ENCODE results near the gene RBM20. TPM values are rescaled to one million over a fixed set of nuclear protein-coding genes. Genes with fewer than 3 reads are reported as not detected.

The RBM20 gene
- total and polyA plus RNA-seq, 5 donors, result 34.3 to 92.0 (median 66.6) TPM

- peak; percentile 78 to 81 for ATAC-seq
- no peaks in the 10 kb centered on the region for H3K9me3 ChIP-seq (ENCODE audit: control insufficient read depth, low read length)
- H3K27ac ChIP-seq (ENCODE audit: low read length), result peak overlapping the region; percentile 56
- whole genome bisulfite sequencing, result 35% methylated on average over 6 of the region's 6 CpGs
- peaks cover 15% of the 10 kb centered on the region for H3K4me1 ChIP-seq (ENCODE audit: control insufficient read depth, insufficient read depth, low read length)
- peak; percentile 52 to 85 (median 79) for DNase-seq
- H3K4me3 ChIP-seq (ENCODE audit: low read length), result no peak overlapping the region
- no peaks in the 10 kb centered on the region for H3K27me3 ChIP-seq (ENCODE audit: control insufficient read depth, insufficient read depth)
- intact Hi-C loops (cut with DNase I), result loop anchor here in 2 of 4 donors (5.0 to 10.0 kb wide), 2 partner anchors 68 to 71 kb away; partner anchors contain the start of gene PDCD4 (in 2 of the 2)
Observed at GRCh38 chr10:110803830-110804338, 159.7 kb downstream of the RBM20 start.

- intact Hi-C loops (cut with DNase I), result loop anchor here in 2 of 4 donors (5.0 to 10.0 kb wide), 2 partner anchors 68 to 70 kb away; partner anchors contain the start of gene PDCD4 (in 2 of the 2)
- Histone ChIP-seq H3K9me3 (ENCODE audit: control insufficient read depth, low read length) (no peaks in the 10 kb centered on the region), H3K27ac (ENCODE audit: low read length) (peak overlapping the region; percentile 56), H3K4me1 (ENCODE audit: control insufficient read depth, insufficient read depth, low read length) (peaks cover 15% of the 10 kb centered on the region), H3K4me3 (ENCODE audit: low read length) (no peak overlapping the region), H3K27me3 (ENCODE audit: control insufficient read depth, insufficient read depth) (no peaks in the 10 kb centered on the region)
- WGBS, result 97% methylated on average over 1 of the region's 1 CpG
- no peak for ATAC-seq
- DNase-seq, result no peak
Observed at GRCh38 chr10:110804376-110804775, 160.2 kb downstream of the RBM20 start.

- DNase-seq (no peak), ATAC-seq (no peak)
- 83% methylated on average over 5 of the region's 5 CpGs for WGBS
- Histone ChIP-seq H3K9me3 (ENCODE audit: control insufficient read depth, low read length) (no peaks in the 10 kb centered on the region), H3K27me3 (ENCODE audit: control insufficient read depth, insufficient read depth) (no peaks in the 10 kb centered on the region), H3K4me3 (ENCODE audit: low read length) (no peak overlapping the region), H3K27ac (ENCODE audit: low read length) (no peak overlapping the region), H3K4me1 (ENCODE audit: control insufficient read depth, insufficient read depth, low read length) (peaks cover 16% of the 10 kb centered on the region)
- intact Hi-C loops (cut with DNase I), result loop anchor here in 3 of 4 donors (5.0 to 10.0 kb wide), 2 partner anchors 70 to 87 kb away; partner anchors contain the start of gene PDCD4 (in 1 of the 3)
Observed at GRCh38 chr10:110805292-110805691, 161.2 kb downstream of the RBM20 start.

DNA sequence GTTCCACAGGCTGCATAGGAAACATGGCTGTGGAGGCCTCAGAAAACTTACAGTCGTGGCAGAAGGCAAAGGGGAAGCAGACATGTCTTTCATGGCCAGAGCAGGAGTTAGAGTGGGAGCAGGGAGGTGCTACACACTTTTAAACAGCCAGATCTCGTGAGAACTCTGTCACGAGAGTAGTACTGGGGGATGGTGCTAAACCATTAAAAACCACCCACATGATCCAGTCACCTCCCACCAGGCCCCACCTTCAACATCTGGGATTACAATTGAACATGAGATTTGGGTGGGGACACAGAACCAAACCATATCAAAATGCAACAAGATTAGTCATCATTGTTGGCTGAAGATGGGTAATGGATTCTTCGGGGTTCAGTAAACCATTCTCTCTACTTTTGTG lies 162.2 kb downstream of the RBM20 start:
- ATAC-seq (no peak), DNase-seq (no peak)
- no peak overlapping the region for H3K4me3 ChIP-seq (ENCODE audit: low read length)
- peaks cover 17% of the 10 kb centered on the region for H3K4me1 ChIP-seq (ENCODE audit: control insufficient read depth, insufficient read depth, low read length)
- intact Hi-C loops (cut with DNase I), result loop anchor here in 3 of 4 donors (5.0 to 10.0 kb wide), 2 partner anchors 68 to 86 kb away; partner anchors contain the start of gene PDCD4 (in 1 of the 3)
- H3K27me3 ChIP-seq (ENCODE audit: control insufficient read depth, insufficient read depth), result no peaks in the 10 kb centered on the region
- WGBS, result 79% methylated on average over 4 of the region's 4 CpGs
- no peak overlapping the region for H3K27ac ChIP-seq (ENCODE audit: low read length)
- H3K9me3 ChIP-seq (ENCODE audit: control insufficient read depth, low read length), result no peaks in the 10 kb centered on the region

- Histone ChIP-seq H3K4me3 (ENCODE audit: low read length) (no peak overlapping the region), H3K9me3 (ENCODE audit: control insufficient read depth, low read length) (no peaks in the 10 kb centered on the region), H3K27ac (ENCODE audit: low read length) (no peak overlapping the region), H3K27me3 (ENCODE audit: control insufficient read depth, insufficient read depth) (no peaks in the 10 kb centered on the region), H3K4me1 (ENCODE audit: control insufficient read depth, insufficient read depth, low read length) (peaks cover 13% of the 10 kb centered on the region)
- ATAC-seq, result no peak
- DNase-seq, result no peak
- WGBS, result 56% methylated on average over 3 of the region's 3 CpGs
- intact Hi-C loops (cut with DNase I), result loop anchor here in 3 of 4 donors (5.0 to 10.0 kb wide), 2 partner anchors 67 to 84 kb away; partner anchors contain the start of gene PDCD4 (in 1 of the 3)
Observed at GRCh38 chr10:110808123-110808522, 164.0 kb downstream of the RBM20 start.

GRCh38 chr10:110808615-110809014 lies 164.5 kb downstream of the RBM20 start:
- Histone ChIP-seq H3K4me3 (ENCODE audit: low read length) (no peak overlapping the region), H3K4me1 (ENCODE audit: control insufficient read depth, insufficient read depth, low read length) (peaks cover 13% of the 10 kb centered on the region), H3K27me3 (ENCODE audit: control insufficient read depth, insufficient read depth) (no peaks in the 10 kb centered on the region), H3K27ac (ENCODE audit: low read length) (no peak overlapping the region), H3K9me3 (ENCODE audit: control insufficient read depth, low read length) (no peaks in the 10 kb centered on the region)
- DNase-seq (no peak), ATAC-seq (no peak)
- intact Hi-C loops (cut with DNase I), result loop anchor here in 3 of 4 donors (5.0 to 10.0 kb wide), 2 partner anchors 66 to 84 kb away; partner anchors contain the start of gene PDCD4 (in 1 of the 3)
- 82% methylated on average over 5 of the region's 5 CpGs for WGBS

DNA sequence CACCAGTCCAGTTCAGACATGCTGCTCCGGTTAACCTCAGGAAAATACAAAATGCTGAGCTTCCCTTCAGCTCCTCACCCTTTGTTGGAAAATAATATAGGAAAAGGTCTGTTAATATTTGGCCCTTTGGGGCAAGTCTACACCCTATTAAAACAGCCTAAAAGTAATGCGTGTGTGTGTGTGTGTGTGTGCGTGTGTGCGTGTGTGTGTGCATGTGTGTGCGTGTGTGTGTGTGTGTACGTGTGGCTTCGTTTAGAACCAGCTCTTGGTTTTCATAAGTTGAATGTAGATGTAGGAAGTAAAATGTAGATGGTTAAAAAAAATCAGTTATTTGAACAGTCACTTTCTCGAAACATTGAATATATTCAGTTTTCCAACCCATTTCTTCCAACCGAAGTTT lies 166.5 kb downstream of the RBM20 start:
- H3K4me1 ChIP-seq (ENCODE audit: control insufficient read depth, insufficient read depth, low read length), result peaks cover 7% of the 10 kb centered on the region
- intact Hi-C loops (cut with DNase I), result no loop called here

DNA sequence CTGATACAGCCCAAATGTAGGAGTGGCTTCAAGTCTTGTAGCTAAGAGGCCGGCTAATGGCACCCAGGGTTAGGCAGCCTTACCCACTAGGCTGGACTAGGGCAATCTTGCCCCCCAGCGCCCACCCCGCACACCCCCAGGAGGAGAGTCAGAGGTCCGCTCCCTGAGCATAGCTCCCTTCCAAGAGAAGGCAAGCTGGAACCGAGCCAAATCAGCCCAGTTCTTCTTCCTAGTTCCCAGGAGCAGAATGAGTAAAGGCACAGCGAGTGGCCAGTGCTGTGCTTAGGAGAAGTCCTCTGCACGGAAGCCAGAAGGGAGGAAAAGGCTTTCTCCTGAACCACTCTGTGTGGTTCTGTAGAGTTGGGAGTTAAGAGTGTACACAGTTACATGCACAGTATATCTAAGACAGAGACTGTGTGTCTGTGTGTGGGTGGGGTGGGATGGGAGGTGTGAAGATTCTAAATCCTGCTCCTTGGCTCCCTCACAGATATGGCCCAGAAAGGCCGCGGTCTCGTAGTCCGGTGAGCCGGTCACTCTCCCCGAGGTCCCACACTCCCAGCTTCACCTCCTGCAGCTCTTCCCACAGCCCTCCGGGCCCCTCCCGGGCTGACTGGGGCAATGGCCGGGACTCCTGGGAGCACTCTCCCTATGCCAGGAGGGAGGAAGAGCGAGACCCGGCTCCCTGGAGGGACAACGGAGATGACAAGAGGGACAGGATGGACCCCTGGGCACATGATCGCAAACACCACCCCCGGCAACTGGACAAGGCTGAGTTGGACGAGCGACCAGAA lies 167.8 kb downstream of the RBM20 start:
- peak; percentile 2 to 14 for ATAC-seq
- Histone ChIP-seq H3K27ac (ENCODE audit: low read length) (peak overlapping the region; percentile 40), H3K27me3 (ENCODE audit: control insufficient read depth, insufficient read depth) (no peaks in the 10 kb centered on the region), H3K4me3 (ENCODE audit: low read length) (no peak overlapping the region), H3K4me1 (ENCODE audit: control insufficient read depth, insufficient read depth, low read length) (peaks cover 7% of the 10 kb centered on the region), H3K9me3 (ENCODE audit: control insufficient read depth, low read length) (no peaks in the 10 kb centered on the region)
- WGBS, result 75% methylated on average over 23 of the region's 23 CpGs
- peak; percentile 52 to 77 (median 71) for DNase-seq
- intact Hi-C loops (cut with DNase I), result no loop called here

More for the DNA sequence above, 166.5 kb downstream of the RBM20 start:
- ATAC-seq (no peak), DNase-seq (no peak)
- Histone ChIP-seq H3K9me3 (ENCODE audit: control insufficient read depth, low read length) (no peaks in the 10 kb centered on the region), H3K27ac (ENCODE audit: low read length) (peak overlapping the region; percentile 34), H3K27me3 (ENCODE audit: control insufficient read depth, insufficient read depth) (no peaks in the 10 kb centered on the region), H3K4me3 (ENCODE audit: low read length) (no peak overlapping the region)
- 70% methylated on average over 9 of the region's 9 CpGs for WGBS

DNA sequence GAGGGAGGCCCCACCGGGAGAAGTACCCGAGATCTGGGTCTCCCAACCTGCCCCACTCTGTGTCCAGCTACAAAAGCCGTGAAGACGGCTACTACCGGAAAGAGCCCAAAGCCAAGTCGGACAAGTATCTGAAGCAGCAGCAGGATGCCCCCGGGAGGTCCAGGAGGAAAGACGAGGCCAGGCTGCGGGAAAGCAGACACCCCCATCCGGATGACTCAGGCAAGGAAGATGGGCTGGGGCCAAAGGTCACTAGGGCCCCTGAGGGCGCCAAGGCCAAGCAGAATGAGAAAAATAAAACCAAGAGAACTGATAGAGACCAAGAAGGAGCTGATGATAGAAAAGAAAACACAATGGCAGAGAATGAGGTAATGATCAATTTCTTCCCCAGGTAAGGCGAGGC lies 168.4 kb downstream of the RBM20 start:
- H3K4me3 ChIP-seq (ENCODE audit: low read length), result no peak overlapping the region
- H3K27ac ChIP-seq (ENCODE audit: low read length), result no peak overlapping the region
- ATAC-seq (no peak), DNase-seq (no peak)
- WGBS, result 85% methylated on average over 12 of the region's 12 CpGs
- intact Hi-C loops (cut with DNase I), result no loop called here
- H3K9me3 ChIP-seq (ENCODE audit: control insufficient read depth, low read length), result no peaks in the 10 kb centered on the region
- H3K4me1 ChIP-seq (ENCODE audit: control insufficient read depth, insufficient read depth, low read length), result peaks cover 7% of the 10 kb centered on the region
- no peaks in the 10 kb centered on the region for H3K27me3 ChIP-seq (ENCODE audit: control insufficient read depth, insufficient read depth)

DNA sequence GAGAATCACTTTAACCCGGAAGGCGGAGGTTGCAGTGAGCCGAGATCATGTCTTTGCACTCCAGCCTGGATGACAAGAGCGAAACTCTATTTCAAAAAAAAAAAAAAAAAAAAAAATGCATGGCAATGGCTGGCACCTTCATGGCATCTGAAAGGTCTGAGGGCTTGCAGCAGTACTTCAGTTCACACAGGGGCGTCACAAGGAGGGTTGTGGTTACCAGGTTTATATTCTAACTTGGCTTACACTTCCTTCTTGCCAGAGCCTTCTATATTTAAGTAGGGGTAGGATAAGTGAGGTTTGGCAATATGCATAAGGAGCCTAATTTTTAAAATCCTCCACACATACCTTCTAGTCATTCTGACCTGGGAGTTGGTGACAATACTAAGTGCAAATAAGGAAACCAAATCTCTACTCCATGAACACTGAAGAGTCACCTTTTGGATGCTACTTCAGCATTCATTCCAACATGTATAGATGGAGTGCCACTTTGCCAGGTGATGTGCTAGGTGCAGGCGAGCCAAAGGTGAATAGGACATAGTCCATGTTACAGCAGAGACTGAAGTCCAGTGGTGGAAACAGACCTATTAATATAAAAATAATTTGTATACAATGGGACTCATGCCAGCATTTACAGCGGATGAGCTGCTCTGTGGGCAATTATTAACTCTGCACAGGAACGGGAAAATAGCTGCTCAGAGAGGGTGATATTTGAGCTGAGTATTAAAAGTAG lies 169.8 kb downstream of the RBM20 start:
- intact Hi-C loops (cut with DNase I), result no loop called here
- no peak overlapping the region for H3K27ac ChIP-seq (ENCODE audit: low read length)
- no peaks in the 10 kb centered on the region for H3K9me3 ChIP-seq (ENCODE audit: control insufficient read depth, low read length)
- DNase-seq, result no peak
- peaks cover 6% of the 10 kb centered on the region for H3K4me1 ChIP-seq (ENCODE audit: control insufficient read depth, insufficient read depth, low read length)
- no peak overlapping the region for H3K4me3 ChIP-seq (ENCODE audit: low read length)
- WGBS, result 79% methylated on average over 8 of the region's 8 CpGs
- H3K27me3 ChIP-seq (ENCODE audit: control insufficient read depth, insufficient read depth), result no peaks in the 10 kb centered on the region
- no peak for ATAC-seq

All from right cardiac atrium (tissue), 5 donors.